ENCODE data around the gene CCDC127. TPM values are rescaled to one million over a fixed set of nuclear protein-coding genes. Genes with fewer than 3 reads are reported as not detected.
"Not testable (repeated sequence)": the region's sequence is repeated elsewhere in the genome, so short reads cannot be mapped to it uniquely, and the experiment has no call there.

The CCDC127 gene
- total RNA-seq, 2 donors from 2014 or later = 8.4 to 9.7 TPM

- no peak overlapping the region for H3K27ac ChIP-seq (ENCODE audit: low read depth, low read length)
- Mint-ChIP-seq H3K36me3 (ENCODE audit: low read depth) (peaks cover 80% of the 10 kb centered on the region), H3K9me3 (no peaks in the 10 kb centered on the region), H3K27ac (no peak overlapping the region), H3K4me1 (no peaks in the 10 kb centered on the region), H3K27me3 (ENCODE audit: insufficient read depth) (no peaks in the 10 kb centered on the region), H3K4me3 (no peak overlapping the region)
- no peaks in the 10 kb centered on the region for H3K27me3 ChIP-seq (ENCODE audit: control insufficient read depth, insufficient read depth, low read length, poor library complexity, severe bottlenecking)
- TF ChIP-seq, protein P1, sequence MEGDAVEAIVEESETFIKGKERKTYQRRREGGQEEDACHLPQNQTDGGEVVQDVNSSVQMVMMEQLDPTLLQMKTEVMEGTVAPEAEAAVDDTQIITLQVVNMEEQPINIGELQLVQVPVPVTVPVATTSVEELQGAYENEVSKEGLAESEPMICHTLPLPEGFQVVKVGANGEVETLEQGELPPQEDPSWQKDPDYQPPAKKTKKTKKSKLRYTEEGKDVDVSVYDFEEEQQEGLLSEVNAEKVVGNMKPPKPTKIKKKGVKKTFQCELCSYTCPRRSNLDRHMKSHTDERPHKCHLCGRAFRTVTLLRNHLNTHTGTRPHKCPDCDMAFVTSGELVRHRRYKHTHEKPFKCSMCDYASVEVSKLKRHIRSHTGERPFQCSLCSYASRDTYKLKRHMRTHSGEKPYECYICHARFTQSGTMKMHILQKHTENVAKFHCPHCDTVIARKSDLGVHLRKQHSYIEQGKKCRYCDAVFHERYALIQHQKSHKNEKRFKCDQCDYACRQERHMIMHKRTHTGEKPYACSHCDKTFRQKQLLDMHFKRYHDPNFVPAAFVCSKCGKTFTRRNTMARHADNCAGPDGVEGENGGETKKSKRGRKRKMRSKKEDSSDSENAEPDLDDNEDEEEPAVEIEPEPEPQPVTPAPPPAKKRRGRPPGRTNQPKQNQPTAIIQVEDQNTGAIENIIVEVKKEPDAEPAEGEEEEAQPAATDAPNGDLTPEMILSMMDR (conservative IDR thresholded peaks at IDR 0.05) = no peak
- WGBS, 2 experiments (ENCODE audit: insufficient coverage in 1 of 2, insufficient read length in 1 of 2) = 92 to 94% methylated on average over 5 to 8 of the region's 8 CpGs
- H3K9ac ChIP-seq (ENCODE audit: extremely low read depth, low read length, poor library complexity, severe bottlenecking) = no peak overlapping the region
- H3K4me3 ChIP-seq (ENCODE audit: low read length) = no peak overlapping the region
- H3K9me3 ChIP-seq (ENCODE audit: control insufficient read depth, low read length) = no peaks in the 10 kb centered on the region
- peaks cover 36% of the 10 kb centered on the region for H3K36me3 ChIP-seq (ENCODE audit: control insufficient read depth, insufficient read depth, low read length)
- DNase-seq = no peak
- H3K4me1 ChIP-seq (ENCODE audit: control insufficient read depth, insufficient read depth, low read length) = no peaks in the 10 kb centered on the region
Measured at GRCh38 chr5:234450-234849, 16.5 kb upstream of the CCDC127 start.

DNA sequence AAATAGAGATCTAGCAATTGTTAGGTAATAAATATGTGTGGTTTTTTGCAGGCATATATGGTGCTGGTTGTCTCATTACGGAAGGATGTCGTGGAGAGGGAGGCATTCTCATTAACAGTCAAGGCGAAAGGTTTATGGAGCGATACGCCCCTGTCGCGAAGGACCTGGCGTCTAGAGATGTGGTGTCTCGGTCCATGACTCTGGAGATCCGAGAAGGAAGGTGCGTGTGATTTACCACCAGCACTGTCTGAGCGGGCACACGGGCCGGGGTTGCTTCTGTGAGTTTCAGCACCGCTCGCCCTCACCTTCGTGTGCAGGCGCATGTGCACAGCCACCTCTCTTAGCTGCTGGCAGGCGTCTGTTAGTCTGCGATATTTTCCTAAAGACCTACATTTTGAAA lies 15.5 kb upstream of the CCDC127 start:
- H3K27ac Mint-ChIP-seq; DNase-seq; H3K9me3 ChIP-seq (ENCODE audit: control insufficient read depth, low read length); H3K4me1 ChIP-seq (ENCODE audit: control insufficient read depth, insufficient read depth, low read length); H3K9me3 Mint-ChIP-seq; H3K27me3 ChIP-seq (ENCODE audit: control insufficient read depth, insufficient read depth, low read length, poor library complexity, severe bottlenecking); H3K27ac ChIP-seq (ENCODE audit: low read depth, low read length); H3K4me3 Mint-ChIP-seq; H3K4me1 Mint-ChIP-seq; H3K9ac ChIP-seq (ENCODE audit: extremely low read depth, low read length, poor library complexity, severe bottlenecking); H3K4me3 ChIP-seq (ENCODE audit: low read length); H3K27me3 Mint-ChIP-seq (ENCODE audit: insufficient read depth): not testable (repeated sequence)
- 94 to 95% methylated on average over 14 to 20 of the region's 20 CpGs for WGBS, 2 experiments (ENCODE audit: insufficient coverage in 1 of 2, insufficient read length in 1 of 2)
- peaks cover 43% of the 10 kb centered on the region for H3K36me3 ChIP-seq (ENCODE audit: control insufficient read depth, insufficient read depth, low read length)
- peaks cover 80% of the 10 kb centered on the region for H3K36me3 Mint-ChIP-seq (ENCODE audit: low read depth)

GRCh38 chr5:231661-232060 lies 13.7 kb upstream of the CCDC127 start:
- no peaks in the 10 kb centered on the region for H3K4me1 ChIP-seq (ENCODE audit: control insufficient read depth, insufficient read depth, low read length)
- no peak for DNase-seq
- TF ChIP-seq, protein P1 (conservative IDR thresholded peaks at IDR 0.05) = no peak
- no peaks in the 10 kb centered on the region for H3K27me3 ChIP-seq (ENCODE audit: control insufficient read depth, insufficient read depth, low read length, poor library complexity, severe bottlenecking)
- H3K36me3 ChIP-seq (ENCODE audit: control insufficient read depth, insufficient read depth, low read length) = peaks cover 50% of the 10 kb centered on the region
- H3K4me3 ChIP-seq (ENCODE audit: low read length) = no peak overlapping the region
- H3K9me3 Mint-ChIP-seq = no peaks in the 10 kb centered on the region
- H3K9me3 ChIP-seq (ENCODE audit: control insufficient read depth, low read length) = no peaks in the 10 kb centered on the region
- H3K27ac Mint-ChIP-seq = no peak overlapping the region
- no peaks in the 10 kb centered on the region for H3K4me1 Mint-ChIP-seq
- no peak overlapping the region for H3K4me3 Mint-ChIP-seq
- H3K36me3 Mint-ChIP-seq (ENCODE audit: low read depth) = peaks cover 74% of the 10 kb centered on the region
- WGBS, 2 experiments (ENCODE audit: insufficient coverage in 1 of 2, insufficient read length in 1 of 2) = 92 to 98% methylated on average over 8 to 13 of the region's 13 CpGs
- H3K27ac ChIP-seq (ENCODE audit: low read depth, low read length) = no peak overlapping the region
- H3K27me3 Mint-ChIP-seq (ENCODE audit: insufficient read depth) = no peaks in the 10 kb centered on the region
- H3K9ac ChIP-seq (ENCODE audit: extremely low read depth, low read length, poor library complexity, severe bottlenecking) = no peak overlapping the region

DNA sequence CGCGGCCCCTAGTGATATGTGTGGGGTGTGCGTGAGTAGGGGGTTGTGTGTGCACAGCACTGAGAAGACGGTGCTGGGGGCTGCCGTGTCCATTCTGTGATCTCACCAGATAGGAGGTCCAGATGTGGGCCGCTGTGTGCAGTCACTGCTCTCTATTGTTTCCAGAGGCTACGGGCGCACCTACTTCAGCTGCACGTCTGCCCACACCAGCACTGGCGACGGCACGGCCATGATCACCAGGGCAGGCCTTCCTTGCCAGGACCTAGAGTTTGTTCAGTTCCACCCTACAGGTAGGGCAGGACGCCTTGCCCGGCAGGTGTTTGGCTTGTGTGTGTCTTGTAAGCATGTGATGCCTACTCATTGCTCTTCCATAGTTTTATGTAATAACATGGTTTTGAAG lies 12.8 kb upstream of the CCDC127 start:
- H3K9me3 Mint-ChIP-seq = no peaks in the 10 kb centered on the region

More for the DNA sequence above, 12.8 kb upstream of the CCDC127 start:
- Mint-ChIP-seq H3K4me3 (no peak overlapping the region), H3K4me1 (no peaks in the 10 kb centered on the region), H3K36me3 (ENCODE audit: low read depth) (peaks cover 71% of the 10 kb centered on the region), H3K27me3 (ENCODE audit: insufficient read depth) (no peaks in the 10 kb centered on the region), H3K27ac (no peak overlapping the region)
- DNase-seq = no peak
- no peak overlapping the region for H3K4me3 ChIP-seq (ENCODE audit: low read length)
- H3K27ac ChIP-seq (ENCODE audit: low read depth, low read length) = no peak overlapping the region
- no peaks in the 10 kb centered on the region for H3K4me1 ChIP-seq (ENCODE audit: control insufficient read depth, insufficient read depth, low read length)
- H3K27me3 ChIP-seq (ENCODE audit: control insufficient read depth, insufficient read depth, low read length, poor library complexity, severe bottlenecking) = no peaks in the 10 kb centered on the region
- no peaks in the 10 kb centered on the region for H3K9me3 ChIP-seq (ENCODE audit: control insufficient read depth, low read length)
- peaks cover 56% of the 10 kb centered on the region for H3K36me3 ChIP-seq (ENCODE audit: control insufficient read depth, insufficient read depth, low read length)
- TF ChIP-seq, protein P1 (conservative IDR thresholded peaks at IDR 0.05) = no peak
- 95 to 96% methylated on average over 9 to 14 of the region's 14 CpGs for WGBS, 2 experiments (ENCODE audit: insufficient coverage in 1 of 2, insufficient read length in 1 of 2)
- no peak overlapping the region for H3K9ac ChIP-seq (ENCODE audit: extremely low read depth, low read length, poor library complexity, severe bottlenecking)
